GM23248 (cell line): ENCODE measurements around the gene TNFRSF18.

ENCODE experiments used
- EZH2 ChIP-seq: fragments of 200-600 bp; sonication (generic); IDR thresholded peaks from 2 replicates; pipeline ENCODE4 v1.6.1; 2018; ENCODE audit warnings: antibody characterized with exemption, mild to moderate bottlenecking; ENCODE audit not compliant: insufficient read depth, poor library complexity, severe bottlenecking
- EZH2phosphoT487 ChIP-seq: fragments of 200-600 bp; sonication (generic); IDR thresholded peaks from 2 replicates; pipeline ENCODE4 v1.6.1; 2018; ENCODE audit warnings: antibody characterized with exemption, moderate library complexity, mild to moderate bottlenecking, low read depth; ENCODE audit not compliant: insufficient read depth

GRCh38 chr1:1199141-1199960 lies 7.0 kb downstream of the TNFRSF18 start:
- no peak for TF ChIP-seq EZH2phosphoT487
- TF ChIP-seq EZH2, result no peak
